NT2/D1 (cell line): ENCODE data around the gene KCNA3.
"Not testable (repeated sequence)": the region's sequence is repeated elsewhere in the genome, so short reads cannot be mapped to it uniquely, and the experiment has no call there.

ENCODE experiments used
- DNase-seq: peaks from one replicate; pipeline ENCODE4 v3.0.0-alpha.2; 2011; ENCODE audit warnings: low read depth, low spot score
- H3K27me3 ChIP-seq: 2 replicates; pipeline ENCODE4 v1.6.0; 2011; ENCODE audit warnings: mild to moderate bottlenecking; ENCODE audit not compliant: insufficient read length, insufficient read depth
- H3K36me3 ChIP-seq: 2 replicates; pipeline ENCODE4 v1.6.1; 2011; ENCODE audit warnings: mild to moderate bottlenecking, low read length, mixed read lengths; ENCODE audit not compliant: insufficient read depth, insufficient read length
- H3K4me1 ChIP-seq: 2 replicates; pipeline ENCODE4 v1.5.1; 2011; ENCODE audit not compliant: insufficient read depth, insufficient read length
- H3K4me3 ChIP-seq: 2 replicates; pipeline ENCODE4 v1.5.1; 2011; ENCODE audit warnings: low read depth; ENCODE audit not compliant: insufficient read length
- H3K9ac ChIP-seq: 2 replicates; pipeline ENCODE4 v1.6.0; 2011; ENCODE audit warnings: low read depth; ENCODE audit not compliant: insufficient read length
- H3K9me3 ChIP-seq: 2 replicates; pipeline ENCODE4 v1.5.1; 2011; ENCODE audit warnings: mild to moderate bottlenecking, low read length; ENCODE audit not compliant: insufficient read depth
- SUZ12 ChIP-seq: IDR thresholded peaks from 2 replicates; pipeline ENCODE4 v1.6.1; 2011; ENCODE audit not compliant: insufficient read length, insufficient read depth; ENCODE audit errors: extremely low read depth
- YY1 ChIP-seq: IDR thresholded peaks from 2 replicates; pipeline ENCODE4 v1.6.1; 2011; ENCODE audit not compliant: insufficient read length, insufficient read depth
- ZNF274 ChIP-seq: IDR thresholded peaks from 2 replicates; pipeline ENCODE4 v1.6.1; 2011; ENCODE audit warnings: mild to moderate bottlenecking, low read depth, low read length

The KCNA3 gene

GRCh38 chr1:110672001-110672752 is 2.6 kb downstream of the KCNA3 start:
- H3K4me1 ChIP-seq: peaks cover 2% of the 10 kb centered on the region
- no peak overlapping the region for H3K9ac ChIP-seq
- TF ChIP-seq YY1 (no peak), ZNF274 (no peak), SUZ12 (no peak)
- no peak for DNase-seq
- no peak overlapping the region for H3K4me3 ChIP-seq
- no peaks in the 10 kb centered on the region for H3K36me3 ChIP-seq
- peaks cover 51% of the 10 kb centered on the region for H3K27me3 ChIP-seq
- H3K9me3 ChIP-seq: peaks cover 10% of the 10 kb centered on the region; the same call in 1 of the 2 replicates

DNA sequence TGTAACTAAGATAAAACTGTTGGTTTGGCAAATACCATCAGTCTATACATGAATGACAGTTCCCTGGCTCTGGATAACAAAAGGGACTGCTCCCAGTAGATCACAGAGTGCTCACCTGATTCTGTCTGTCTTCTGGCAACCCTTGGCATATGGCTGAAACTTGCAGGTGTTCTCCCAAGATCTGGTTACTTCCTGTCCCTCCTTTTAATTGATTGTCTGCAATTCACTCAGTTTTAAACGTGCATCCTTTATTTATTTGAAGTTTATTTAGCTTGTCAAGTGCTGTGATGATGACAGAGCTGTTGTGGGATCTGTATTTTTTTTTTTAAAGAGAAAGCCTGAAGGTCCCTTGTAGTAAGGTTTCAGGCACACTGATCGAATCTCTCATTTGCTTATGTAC is 3.4 kb downstream of the KCNA3 start:
- peaks cover 2% of the 10 kb centered on the region for H3K4me1 ChIP-seq
- H3K9me3 ChIP-seq: peaks cover 10% of the 10 kb centered on the region; the same call in 1 of the 2 replicates
- TF ChIP-seq ZNF274 (no peak), SUZ12 (no peak), YY1 (no peak)
- H3K27me3 ChIP-seq: peaks cover 43% of the 10 kb centered on the region
- no peaks in the 10 kb centered on the region for H3K36me3 ChIP-seq
- H3K4me3 ChIP-seq: no peak overlapping the region
- H3K9ac ChIP-seq: no peak overlapping the region
- no peak for DNase-seq

DNA sequence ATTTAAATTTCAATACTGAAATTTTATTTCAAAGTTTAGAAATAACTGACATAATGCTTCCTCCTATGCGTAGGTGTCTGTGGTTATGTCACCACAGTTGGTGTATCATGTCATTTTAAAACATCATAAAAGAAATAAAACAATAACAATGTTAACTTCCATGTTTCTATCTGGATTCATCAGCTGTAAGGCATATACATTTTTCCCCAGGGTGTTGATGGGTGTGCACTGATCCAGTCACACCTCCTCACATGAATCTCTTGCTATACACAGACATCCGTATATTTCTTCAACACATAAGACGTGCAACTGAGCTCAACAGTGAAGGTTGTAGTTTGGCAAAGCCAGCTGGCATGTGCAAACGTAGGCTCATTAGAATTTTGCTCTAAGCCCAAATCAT is 6.2 kb downstream of the KCNA3 start:
- Histone ChIP-seq H3K4me3 (no peak overlapping the region), H3K9me3 (peaks cover 5% of the 10 kb centered on the region; the same call in 1 of the 2 replicates), H3K9ac (no peak overlapping the region), H3K36me3 (no peaks in the 10 kb centered on the region), H3K4me1 (no peaks in the 10 kb centered on the region), H3K27me3 (peaks cover 18% of the 10 kb centered on the region)
- no peak for TF ChIP-seq YY1
- no peak for TF ChIP-seq SUZ12
- TF ChIP-seq ZNF274: no peak
- no peak for DNase-seq

GRCh38 chr1:110667776-110668175 is 7.0 kb downstream of the KCNA3 start:
- H3K36me3 ChIP-seq: no peaks in the 10 kb centered on the region
- no peak for DNase-seq
- no peaks in the 10 kb centered on the region for H3K9me3 ChIP-seq
- TF ChIP-seq SUZ12 (no peak), YY1 (no peak), ZNF274 (no peak)
- H3K27me3 ChIP-seq: peaks cover 10% of the 10 kb centered on the region
- no peak overlapping the region for H3K9ac ChIP-seq
- H3K4me1 ChIP-seq: no peaks in the 10 kb centered on the region
- H3K4me3 ChIP-seq: no peak overlapping the region

DNA sequence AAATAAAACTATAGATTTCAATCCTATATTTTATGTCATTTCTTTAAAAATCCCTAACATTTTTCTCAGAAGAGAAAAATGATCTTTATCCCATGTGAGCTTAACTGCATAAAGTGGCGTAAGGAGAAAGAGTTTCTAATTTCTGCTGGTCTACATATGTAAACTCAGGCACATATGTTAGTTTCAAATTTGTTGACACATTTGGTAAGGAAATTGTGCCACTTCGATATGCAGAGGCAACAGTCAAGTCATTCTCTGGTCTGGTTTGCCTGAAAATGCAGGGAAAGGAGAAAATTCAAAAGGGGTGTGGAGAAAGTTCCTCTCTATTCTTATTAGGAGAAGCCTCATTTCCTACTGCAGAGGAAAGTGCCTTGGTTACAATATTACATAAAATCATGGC is 11.5 kb downstream of the KCNA3 start:
- H3K4me3 ChIP-seq: no peak overlapping the region
- H3K27me3 ChIP-seq: no peaks in the 10 kb centered on the region
- TF ChIP-seq YY1: no peak
- no peak for TF ChIP-seq ZNF274
- TF ChIP-seq SUZ12: no peak
- no peaks in the 10 kb centered on the region for H3K4me1 ChIP-seq
- no peaks in the 10 kb centered on the region for H3K9me3 ChIP-seq
- H3K9ac ChIP-seq: no peak overlapping the region
- no peaks in the 10 kb centered on the region for H3K36me3 ChIP-seq
- no peak for DNase-seq

- H3K9me3 ChIP-seq, H3K27me3 ChIP-seq, H3K36me3 ChIP-seq, DNase-seq, H3K4me1 ChIP-seq, H3K4me3 ChIP-seq, H3K9ac ChIP-seq: not testable (repeated sequence)
Observed at GRCh38 chr1:110659559-110659958, 15.2 kb downstream of the KCNA3 start.

DNA sequence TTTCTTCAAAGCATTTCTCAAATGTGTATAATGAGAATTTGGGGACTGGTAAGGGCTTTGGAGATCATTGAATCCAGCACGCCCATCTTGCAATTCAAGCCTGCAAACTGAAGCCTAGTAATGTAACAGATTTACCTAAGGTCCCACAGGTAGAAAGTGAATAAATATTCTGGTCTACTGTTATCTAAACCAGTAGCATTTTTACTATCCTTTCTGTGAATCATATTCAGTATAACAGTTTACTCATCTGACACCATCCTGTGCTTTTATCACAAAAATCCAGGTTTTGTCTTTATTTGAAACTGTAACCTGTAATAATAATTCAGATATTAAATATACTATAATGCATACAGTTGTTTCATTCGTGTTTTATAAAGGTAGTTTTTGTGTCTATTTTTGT is 17.4 kb downstream of the KCNA3 start:
- no peaks in the 10 kb centered on the region for H3K9me3 ChIP-seq
- H3K4me1 ChIP-seq: no peaks in the 10 kb centered on the region
- TF ChIP-seq YY1: no peak
- TF ChIP-seq SUZ12: no peak
- TF ChIP-seq ZNF274: no peak
- H3K36me3 ChIP-seq: no peaks in the 10 kb centered on the region
- H3K27me3 ChIP-seq: no peaks in the 10 kb centered on the region
- no peak overlapping the region for H3K4me3 ChIP-seq
- no peak for DNase-seq
- no peak overlapping the region for H3K9ac ChIP-seq

- Histone ChIP-seq H3K36me3 (no peaks in the 10 kb centered on the region), H3K27me3 (no peaks in the 10 kb centered on the region), H3K4me1 (no peaks in the 10 kb centered on the region), H3K9me3 (no peaks in the 10 kb centered on the region), H3K9ac (no peak overlapping the region), H3K4me3 (no peak overlapping the region)
- DNase-seq: no peak
- TF ChIP-seq YY1 (no peak), SUZ12 (no peak), ZNF274 (no peak)
Observed at GRCh38 chr1:110650609-110651008, 24.1 kb downstream of the KCNA3 start.
